GM12874 (cell line): ENCODE measurements around the gene DCTN1.

ENCODE experiments used
- TF ChIP-seq, protein P1 (sequence below): IDR thresholded peaks from 2 replicates; pipeline ENCODE4 v1.5.1; 2011; ENCODE audit warnings: low read depth, mild to moderate bottlenecking, control low read depth, low read length, moderate library complexity; ENCODE audit not compliant: insufficient read depth

Gene DCTN1

DNA sequence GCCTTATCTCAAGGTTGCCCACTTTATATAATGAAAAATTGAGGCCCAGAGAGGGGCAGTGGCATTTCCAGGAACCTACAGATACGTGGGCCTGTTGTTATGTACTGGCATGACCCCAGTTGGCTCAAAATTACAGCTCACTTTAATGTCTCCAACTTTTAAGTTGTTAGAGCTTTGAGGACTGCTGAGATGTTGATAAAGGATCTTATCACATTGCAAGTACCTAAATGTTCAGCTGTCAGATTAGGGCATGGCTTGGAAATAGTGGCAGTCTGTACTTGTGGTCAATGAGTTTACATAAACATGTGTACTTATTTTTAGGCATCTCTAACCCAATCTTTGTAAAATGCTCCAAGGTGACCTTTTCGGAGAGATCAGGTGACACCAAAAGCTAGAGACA lies 51.5 kb downstream of the DCTN1 start:
- TF ChIP-seq, protein P1, sequence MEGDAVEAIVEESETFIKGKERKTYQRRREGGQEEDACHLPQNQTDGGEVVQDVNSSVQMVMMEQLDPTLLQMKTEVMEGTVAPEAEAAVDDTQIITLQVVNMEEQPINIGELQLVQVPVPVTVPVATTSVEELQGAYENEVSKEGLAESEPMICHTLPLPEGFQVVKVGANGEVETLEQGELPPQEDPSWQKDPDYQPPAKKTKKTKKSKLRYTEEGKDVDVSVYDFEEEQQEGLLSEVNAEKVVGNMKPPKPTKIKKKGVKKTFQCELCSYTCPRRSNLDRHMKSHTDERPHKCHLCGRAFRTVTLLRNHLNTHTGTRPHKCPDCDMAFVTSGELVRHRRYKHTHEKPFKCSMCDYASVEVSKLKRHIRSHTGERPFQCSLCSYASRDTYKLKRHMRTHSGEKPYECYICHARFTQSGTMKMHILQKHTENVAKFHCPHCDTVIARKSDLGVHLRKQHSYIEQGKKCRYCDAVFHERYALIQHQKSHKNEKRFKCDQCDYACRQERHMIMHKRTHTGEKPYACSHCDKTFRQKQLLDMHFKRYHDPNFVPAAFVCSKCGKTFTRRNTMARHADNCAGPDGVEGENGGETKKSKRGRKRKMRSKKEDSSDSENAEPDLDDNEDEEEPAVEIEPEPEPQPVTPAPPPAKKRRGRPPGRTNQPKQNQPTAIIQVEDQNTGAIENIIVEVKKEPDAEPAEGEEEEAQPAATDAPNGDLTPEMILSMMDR: no peak

DNA sequence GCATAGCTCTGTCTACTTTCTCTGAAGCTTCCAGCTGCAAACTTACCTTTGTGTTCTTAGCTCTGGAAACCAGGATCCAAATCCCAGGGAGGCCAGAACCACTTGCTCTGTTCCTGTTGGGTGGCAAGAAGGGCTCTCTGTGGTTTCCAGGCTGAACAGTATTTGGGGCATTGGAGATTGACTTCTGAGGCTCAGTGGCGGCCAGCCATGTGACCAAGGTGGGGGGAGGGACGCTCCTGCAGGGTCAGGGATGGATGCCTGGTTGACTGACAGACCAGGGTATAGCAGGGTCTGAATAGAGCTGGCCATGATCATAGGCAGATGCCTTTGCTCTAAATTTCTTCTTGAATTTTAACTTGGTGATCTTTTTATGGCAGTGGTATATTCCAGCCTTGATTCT lies 52.0 kb downstream of the DCTN1 start:
- TF ChIP-seq, protein P1: no peak

DNA sequence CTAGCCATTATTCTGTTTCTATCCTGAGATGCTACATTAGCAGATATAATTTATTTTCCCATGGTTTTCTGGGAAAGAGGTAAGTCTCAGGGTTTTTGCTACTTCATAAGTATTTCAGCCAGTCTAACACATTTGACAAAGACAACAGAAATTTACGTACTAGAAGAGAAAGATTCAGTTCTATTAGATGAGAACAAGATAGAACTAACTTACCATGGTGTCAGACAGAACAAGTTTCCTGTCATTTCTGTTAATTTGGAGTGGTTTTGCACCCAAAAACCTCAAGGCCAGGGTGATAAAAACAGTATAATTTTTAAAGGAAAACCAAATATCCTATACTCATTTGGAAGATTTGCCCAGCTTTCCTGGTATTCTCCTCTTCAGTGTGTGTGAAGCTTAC lies 52.5 kb downstream of the DCTN1 start:
- TF ChIP-seq, protein P1: no peak

DNA sequence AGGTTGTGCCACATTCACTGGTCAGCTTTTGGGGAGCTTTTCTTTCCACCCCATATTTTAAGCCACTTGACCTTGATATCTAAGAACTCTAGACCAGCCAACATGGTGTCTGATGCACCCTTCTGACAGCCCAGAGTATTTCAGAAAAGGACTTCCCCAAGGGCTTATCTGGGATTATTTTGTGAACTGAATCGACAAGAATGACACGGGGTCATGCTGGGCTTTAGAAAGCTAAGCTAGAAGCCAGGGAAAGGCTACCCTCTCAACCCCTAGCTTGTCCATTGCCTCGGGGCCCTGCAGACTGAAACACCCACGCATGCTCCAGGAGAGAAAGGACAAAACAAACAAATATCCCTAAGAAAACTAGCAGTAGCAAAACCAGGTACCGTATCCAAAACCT lies 52.9 kb downstream of the DCTN1 start:
- TF ChIP-seq, protein P1: no peak

DNA sequence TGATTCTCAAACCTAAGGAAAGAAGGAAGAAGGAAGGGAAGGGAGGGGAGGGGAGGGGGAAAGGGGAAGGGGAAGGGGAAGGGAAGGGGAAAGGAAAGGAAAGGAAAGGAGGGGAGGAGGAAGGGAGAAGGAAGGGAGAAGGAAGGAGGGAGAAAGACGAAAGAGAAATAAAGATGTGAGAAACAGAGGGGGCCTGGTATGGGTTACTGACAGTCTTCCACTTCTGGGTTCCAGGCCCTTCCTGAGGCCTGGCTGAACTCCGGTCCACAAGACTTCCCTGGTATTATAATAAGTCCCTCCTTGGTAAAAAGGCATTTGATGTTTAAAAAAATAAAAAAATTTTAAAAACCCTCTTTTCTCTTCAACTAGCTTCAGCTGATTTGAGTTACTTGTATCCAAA lies 54.3 kb downstream of the DCTN1 start:
- TF ChIP-seq, protein P1: no peak

DNA sequence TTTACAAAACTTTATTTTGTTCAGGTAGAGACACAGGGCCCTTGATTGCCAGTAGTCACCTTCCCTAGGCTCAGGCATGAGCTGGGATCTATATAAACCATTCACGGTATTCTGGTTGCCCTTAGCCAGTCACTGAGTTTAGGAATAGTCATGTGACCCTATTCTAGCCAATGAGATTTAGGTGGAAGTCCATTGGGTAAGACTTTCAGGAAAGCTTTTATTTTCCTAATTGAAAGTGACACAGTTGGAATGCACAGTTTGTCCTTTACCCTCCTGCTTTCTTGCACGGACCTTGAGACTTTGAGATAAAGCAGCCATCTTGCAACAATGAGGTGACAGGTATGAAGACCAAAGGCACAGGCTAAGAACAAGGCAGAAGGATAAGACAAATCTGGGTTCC lies 58.4 kb downstream of the DCTN1 start:
- TF ChIP-seq, protein P1: no peak

DNA sequence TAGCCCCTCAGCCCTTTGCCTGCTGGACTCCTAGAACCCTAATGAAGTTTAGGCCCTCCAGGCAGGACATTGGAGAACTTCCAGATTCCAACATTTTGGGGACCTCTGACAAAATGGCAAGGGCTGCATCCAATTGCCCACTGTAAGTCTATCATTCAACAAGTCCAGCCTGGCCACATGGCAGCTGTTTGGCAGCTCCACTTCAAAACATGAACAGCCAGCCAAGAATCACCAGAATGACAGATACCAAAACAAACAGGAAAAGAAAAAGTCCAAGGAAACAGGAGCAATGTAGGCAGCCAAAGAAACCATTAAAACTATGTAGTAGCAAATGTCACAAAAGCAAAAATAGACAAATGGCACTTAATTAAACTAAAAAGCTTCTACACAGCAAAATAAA lies 62.4 kb downstream of the DCTN1 start:
- TF ChIP-seq, protein P1: no peak

DNA sequence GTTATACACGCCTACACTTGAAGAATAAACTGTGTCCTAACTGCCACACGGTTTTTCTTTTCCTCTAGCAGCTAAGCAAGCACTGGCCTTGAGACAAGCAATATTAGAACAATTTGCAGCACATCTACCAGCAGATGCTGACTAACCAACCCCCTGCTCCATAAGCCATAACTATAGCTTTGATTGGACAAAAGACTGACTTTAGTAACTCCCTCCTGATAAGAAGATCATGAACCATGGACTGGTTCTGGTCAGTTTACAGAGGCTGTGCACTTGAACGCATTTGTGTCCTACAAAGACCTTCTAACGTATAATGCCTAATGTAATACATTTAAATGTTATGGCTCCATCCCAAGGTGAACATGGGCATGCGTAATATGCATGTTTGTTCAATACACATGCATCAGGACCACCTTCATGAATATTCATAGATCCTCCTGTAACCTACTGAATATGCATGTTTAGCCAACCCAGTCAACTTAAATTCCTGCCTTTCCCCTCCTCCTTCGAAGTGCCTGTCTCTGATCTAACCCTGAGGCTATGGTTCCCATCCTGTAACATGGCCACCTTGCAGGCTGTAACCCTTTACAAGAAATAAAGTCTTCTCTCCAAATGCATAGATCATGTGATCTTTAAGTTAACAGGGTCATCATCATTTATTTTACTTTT lies 63.4 kb downstream of the DCTN1 start:
- TF ChIP-seq, protein P1: no peak
